H9 (cell line): ENCODE measurements around the gene EEF1AKMT2. TPM values are rescaled to one million over a fixed set of nuclear protein-coding genes. Genes with fewer than 3 reads are reported as not detected.

Experiments
- DNase-seq: peaks from one replicate; pipeline ENCODE4 v3.0.0-alpha.2; 2017
- H2AFZ ChIP-seq: one replicate; pipeline ENCODE4 v1.6.1; 2013; ENCODE audit warnings: mild to moderate bottlenecking, low read length, control low read depth, moderate library complexity
- H2AK5ac ChIP-seq: 2 replicates; pipeline ENCODE4 v1.6.1; 2013; ENCODE audit warnings: low read length, control low read depth, mixed read lengths; ENCODE audit not compliant: insufficient read length
- H2BK120ac ChIP-seq: one replicate; pipeline ENCODE4 v1.6.1; 2013; ENCODE audit warnings: low read depth, mild to moderate bottlenecking, low read length, control low read depth, inconsistent platforms; ENCODE audit not compliant: poor library complexity, severe bottlenecking
- H2BK12ac ChIP-seq: 2 replicates; pipeline ENCODE4 v1.6.1; 2013; ENCODE audit warnings: low read length, control low read depth, mixed read lengths, low read depth; ENCODE audit not compliant: insufficient read length
- H2BK15ac ChIP-seq: 2 replicates; pipeline ENCODE4 v1.6.1; 2013; ENCODE audit warnings: low read depth, low read length, control low read depth
- H2BK20ac ChIP-seq: one replicate; pipeline ENCODE4 v1.6.1; 2013; ENCODE audit warnings: low read depth, mild to moderate bottlenecking, low read length, control low read depth, inconsistent platforms; ENCODE audit not compliant: poor library complexity, severe bottlenecking
- H2BK5ac ChIP-seq: 2 replicates; pipeline ENCODE4 v1.6.1; 2013; ENCODE audit warnings: low read length, control low read depth, mixed read lengths; ENCODE audit not compliant: insufficient read length
- H3K14ac ChIP-seq: 2 replicates; pipeline ENCODE4 v1.6.1; 2013; ENCODE audit warnings: low read length, control low read depth; ENCODE audit not compliant: insufficient read depth
- H3K18ac ChIP-seq: 2 replicates; pipeline ENCODE4 v1.6.1; 2013; ENCODE audit warnings: low read depth, mild to moderate bottlenecking, mixed read lengths, low read length, control low read depth; ENCODE audit not compliant: insufficient read length
- H3K23ac ChIP-seq: 2 replicates; pipeline ENCODE4 v1.6.1; 2013; ENCODE audit warnings: low read length, control low read depth, mixed read lengths, low read depth; ENCODE audit not compliant: insufficient read length
- H3K23me2 ChIP-seq: 2 replicates; pipeline ENCODE4 v1.6.1; 2013; ENCODE audit warnings: low read depth, mild to moderate bottlenecking, mixed read lengths, low read length, control low read depth; ENCODE audit not compliant: insufficient read length, poor library complexity, severe bottlenecking
- H3K27ac ChIP-seq: 2 replicates; pipeline ENCODE4 v1.5.1; 2013; ENCODE audit warnings: low read length, control low read depth, mixed read lengths, low read depth; ENCODE audit not compliant: insufficient read length
- H3K27me3 ChIP-seq: 2 replicates; pipeline ENCODE4 v1.6.1; 2013; ENCODE audit warnings: low read length, control low read depth, inconsistent platforms; ENCODE audit not compliant: insufficient read depth
- H3K4ac ChIP-seq: 2 replicates; pipeline ENCODE4 v1.6.1; 2013; ENCODE audit warnings: low read depth, mild to moderate bottlenecking, control low read depth, inconsistent platforms, low read length, moderate library complexity
- H3K4me1 ChIP-seq: 2 replicates; pipeline ENCODE4 v1.6.1; 2013; ENCODE audit warnings: low read length, control low read depth, inconsistent platforms; ENCODE audit not compliant: insufficient read depth
- H3K4me2 ChIP-seq: 2 replicates; pipeline ENCODE4 v1.6.1; 2013; ENCODE audit warnings: low read length, control low read depth, mixed read lengths; ENCODE audit not compliant: insufficient read length, insufficient read depth
- H3K56ac ChIP-seq: 2 replicates; pipeline ENCODE4 v1.6.1; 2013; ENCODE audit warnings: low read depth, mild to moderate bottlenecking, mixed read lengths, low read length, control low read depth; ENCODE audit not compliant: insufficient read length
- H3K79me1 ChIP-seq: 2 replicates; pipeline ENCODE4 v1.6.1; 2013; ENCODE audit warnings: low read depth, mild to moderate bottlenecking, moderate library complexity, low read length, control low read depth, inconsistent platforms; ENCODE audit not compliant: insufficient read depth, poor library complexity, severe bottlenecking
- H3K79me2 ChIP-seq: 2 replicates; pipeline ENCODE4 v1.6.1; 2013; ENCODE audit warnings: low read length, control low read depth, inconsistent platforms; ENCODE audit not compliant: insufficient read depth
- H3K9ac ChIP-seq: 2 replicates; pipeline ENCODE4 v1.6.1; 2013; ENCODE audit warnings: low read length, control low read depth, mixed read lengths; ENCODE audit not compliant: insufficient read length; ENCODE audit errors: extremely low read depth
- H3K9me3 ChIP-seq: one replicate; pipeline ENCODE4 v1.6.1; 2013; ENCODE audit warnings: low read depth, low read length, inconsistent platforms; ENCODE audit not compliant: control insufficient read depth
- H3T11ph ChIP-seq: one replicate; pipeline ENCODE4 v1.6.1; 2013; ENCODE audit warnings: mild to moderate bottlenecking, low read length, control low read depth, inconsistent platforms
- H4K20me1 ChIP-seq: one replicate; pipeline ENCODE4 v1.6.1; 2013; ENCODE audit not compliant: control insufficient read depth, insufficient read length, insufficient read depth
- H4K5ac ChIP-seq: 2 replicates; pipeline ENCODE4 v1.6.1; 2013; ENCODE audit warnings: low read depth, mild to moderate bottlenecking, mixed read lengths, low read length, control low read depth; ENCODE audit not compliant: insufficient read length
- H4K8ac ChIP-seq: replicated peaks from 2 replicates; pipeline ENCODE4 v1.6.1; 2013; ENCODE audit warnings: low read length, control low read depth, mixed read lengths, low read depth; ENCODE audit not compliant: insufficient read length
- H4K91ac ChIP-seq: 2 replicates; pipeline ENCODE4 v1.6.1; 2013; ENCODE audit warnings: low read depth, mild to moderate bottlenecking, moderate library complexity, mixed read lengths, low read length, control low read depth; ENCODE audit not compliant: insufficient read length
- H3K27ac Mint-ChIP-seq, 3 experiments: 2 replicates in 2 of 3; 3 replicates in 1 of 3; pipeline ENCODE4 v1.8.0; 2020 to 2021; ENCODE audit warnings: mixed read lengths in 3 of 3, mild to moderate bottlenecking in 1 of 3, moderate library complexity in 1 of 3
- H3K27me3 Mint-ChIP-seq: 2 replicates; pipeline ENCODE4 v1.8.0; 2021; ENCODE audit warnings: low read depth, mild to moderate bottlenecking, moderate library complexity, mixed read lengths
- H3K36me3 Mint-ChIP-seq, 3 experiments: 2 replicates in 2 of 3; 3 replicates in 1 of 3; pipeline ENCODE4 v1.8.0; 2020 to 2021; ENCODE audit warnings: low read depth in 3 of 3, mixed read lengths in 3 of 3; ENCODE audit not compliant: insufficient read depth in 1 of 3
- H3K4me1 Mint-ChIP-seq, 2 experiments: 2 replicates each; pipeline ENCODE4 v1.8.0; 2020; ENCODE audit warnings: mixed read lengths in 2 of 2
- H3K4me3 Mint-ChIP-seq, 2 experiments: 2 replicates in 1 of 2; 3 replicates in 1 of 2; pipeline ENCODE4 v1.8.0; 2020 to 2021; ENCODE audit warnings: mild to moderate bottlenecking in 2 of 2, mixed read lengths in 2 of 2, moderate library complexity in 1 of 2
- H3K9me3 Mint-ChIP-seq, 2 experiments: 2 replicates in 1 of 2; 3 replicates in 1 of 2; pipeline ENCODE4 v1.8.0; 2020; ENCODE audit warnings: mild to moderate bottlenecking in 2 of 2, mixed read lengths in 2 of 2, moderate library complexity in 1 of 2
- WGBS: extraction: QIAGEN DNeasy Blood & Tissue Kit; methylation state at CpG from one replicate; pipeline ENCODE4 v1.1.7; 2013; ENCODE audit warnings: missing lambda C conversion rate, low lambda C conversion rate, mixed read lengths; ENCODE audit not compliant: insufficient read length; ENCODE audit errors: extremely low coverage; 5-methylcytosine and 5-hydroxymethylcytosine counted together
- total RNA-seq: library from RNA; stranded (reverse); gene quantifications from 2 replicates; pipeline ENCODE4 v1.2.1, GENCODE V29; 2021
- TF ChIP-seq, protein P1 (sequence below): fragments of 200-600 bp; sonication (generic); conservative IDR thresholded peaks from 3 replicates; pipeline ENCODE4 v1.8.0; 2021; ENCODE audit warnings: antibody characterized with exemption, mild to moderate bottlenecking

EEF1AKMT2 gene
- total RNA-seq, 1 experiment from 2014 or later = 19.0 TPM

DNA sequence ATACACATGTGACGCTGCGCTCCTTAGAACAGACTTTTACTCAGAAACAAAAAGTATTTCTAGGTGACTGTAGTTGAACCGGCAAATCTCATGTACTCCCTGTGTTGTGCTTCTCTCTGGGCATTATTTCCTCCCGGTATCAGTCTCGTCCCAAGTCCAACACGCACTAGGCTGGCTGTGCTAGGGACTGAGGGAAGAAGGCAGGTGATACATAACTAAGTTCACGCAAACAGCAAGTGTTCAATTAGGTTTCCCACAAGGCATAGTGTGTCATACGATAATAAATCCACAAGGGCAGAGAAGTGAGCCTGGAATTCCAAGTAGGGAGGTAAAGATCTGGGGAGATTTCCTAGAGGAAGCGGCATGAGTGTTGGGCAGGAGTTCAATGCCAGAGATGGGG, 67.9 kb downstream of the EEF1AKMT2 start:
- H4K20me1 ChIP-seq = no peaks in the 10 kb centered on the region

More for the DNA sequence above, 67.9 kb downstream of the EEF1AKMT2 start:
- Histone ChIP-seq H2AK5ac (no peak overlapping the region), H3K9me3 (no peaks in the 10 kb centered on the region), H2BK5ac (no peak overlapping the region), H4K8ac (no peak overlapping the region), H3K23ac (no peak overlapping the region), H4K91ac (no peak overlapping the region), H2BK20ac (no peak overlapping the region), H3K56ac (no peak overlapping the region), H3K4ac (no peak overlapping the region), H3K18ac (no peak overlapping the region), H3K27ac (no peak overlapping the region), H3K79me1 (no peaks in the 10 kb centered on the region), H2BK120ac (no peak overlapping the region), H3K14ac (no peak overlapping the region), H2BK15ac (no peak overlapping the region), H2AFZ (no peak overlapping the region), H3T11ph (no peak overlapping the region), H3K27me3 (no peaks in the 10 kb centered on the region), H2BK12ac (no peak overlapping the region), H3K4me2 (no peak overlapping the region), H3K23me2 (no peaks in the 10 kb centered on the region), H3K4me1 (0 out of 2 replicates have a peak, but pooled peaks cover 3% of the 10 kb centered on the region), H4K5ac (no peak overlapping the region), H3K79me2 (no peaks in the 10 kb centered on the region), H3K9ac (no peak overlapping the region)
- Mint-ChIP-seq H3K27me3 (no peaks in the 10 kb centered on the region), H3K36me3 (no peaks in the 10 kb centered on the region; a peak in 1 of 7 replicates), H3K9me3 (no peaks in the 10 kb centered on the region), H3K27ac (no peak overlapping the region; a peak in 2 of 7 replicates), H3K4me3 (no peak overlapping the region), H3K4me1 (peaks cover 27 to 39% of the 10 kb centered on the region in 2 experiments)
- DNase-seq = no peak
- no CpG with 5 or more reads among the region's 9 CpGs for WGBS
- TF ChIP-seq, protein P1, sequence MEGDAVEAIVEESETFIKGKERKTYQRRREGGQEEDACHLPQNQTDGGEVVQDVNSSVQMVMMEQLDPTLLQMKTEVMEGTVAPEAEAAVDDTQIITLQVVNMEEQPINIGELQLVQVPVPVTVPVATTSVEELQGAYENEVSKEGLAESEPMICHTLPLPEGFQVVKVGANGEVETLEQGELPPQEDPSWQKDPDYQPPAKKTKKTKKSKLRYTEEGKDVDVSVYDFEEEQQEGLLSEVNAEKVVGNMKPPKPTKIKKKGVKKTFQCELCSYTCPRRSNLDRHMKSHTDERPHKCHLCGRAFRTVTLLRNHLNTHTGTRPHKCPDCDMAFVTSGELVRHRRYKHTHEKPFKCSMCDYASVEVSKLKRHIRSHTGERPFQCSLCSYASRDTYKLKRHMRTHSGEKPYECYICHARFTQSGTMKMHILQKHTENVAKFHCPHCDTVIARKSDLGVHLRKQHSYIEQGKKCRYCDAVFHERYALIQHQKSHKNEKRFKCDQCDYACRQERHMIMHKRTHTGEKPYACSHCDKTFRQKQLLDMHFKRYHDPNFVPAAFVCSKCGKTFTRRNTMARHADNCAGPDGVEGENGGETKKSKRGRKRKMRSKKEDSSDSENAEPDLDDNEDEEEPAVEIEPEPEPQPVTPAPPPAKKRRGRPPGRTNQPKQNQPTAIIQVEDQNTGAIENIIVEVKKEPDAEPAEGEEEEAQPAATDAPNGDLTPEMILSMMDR = no peak
